A549 (cell line): ENCODE results near the gene PIGZ. TPM values are rescaled to one million over a fixed set of nuclear protein-coding genes. Genes with fewer than 3 reads are reported as not detected.

ENCODE experiments used
- ATAC-seq, 2 experiments: fragments of 200-7000 bp in 1 of 2; fragments of >200 bp in 1 of 2; cut with Nextera tagmentation in 1 of 2; cut with Tn5 transposase in 1 of 2; 3 replicates each; pipeline versions ENCODE4 v1.8.0 to v1.9.1; 2018 to 2020; ENCODE audit warnings: mild to moderate bottlenecking in 1 of 2, moderate library complexity in 1 of 2
- CTCF ChIA-PET: fragments of 300-600 bp; sonication (Branson Sonifier 250); formaldehyde crosslinking; extraction: SDS; loops from one replicate; lab custom pipeline; 2021; ENCODE audit warnings: antibody characterized with exemption, inconsistent platforms; lab: Yijun Ruan, JAX
- POLR2A ChIA-PET: fragments of 350-600 bp; formaldehyde crosslinking; extraction: SDS; loops from one replicate; lab custom pipeline; 2021; ENCODE audit warnings: antibody characterized with exemption, inconsistent platforms; lab: Yijun Ruan, JAX
- DNase-seq, 2 experiments: peaks; one replicate each; pipeline versions ENCODE4 v3.0.0 to v3.0.0-alpha.2; 2011 to 2016; ENCODE audit warnings: low read depth in 1 of 2, low spot score in 1 of 2
- FAIRE-seq: peaks from 2 replicates; lab custom pipeline; 2011; peaks lifted over from hg19 to GRCh38; lab: Jason Lieb, UNC
- H3K27ac ChIP-seq, 2 experiments: fragments of >200 bp; sonication (Bioruptor Twin); formaldehyde crosslinking; 3 replicates each; pipeline ENCODE4 v1.5.1; 2016 to 2017
- H3K4me1 ChIP-seq: fragments of >200 bp; sonication (Bioruptor Twin); formaldehyde crosslinking; 3 replicates; pipeline ENCODE4 v1.6.1; 2016
- H3K4me2 ChIP-seq: fragments of >200 bp; sonication (Bioruptor Twin); formaldehyde crosslinking; 3 replicates; pipeline ENCODE4 v1.6.1; 2016
- H3K4me3 ChIP-seq: fragments of >200 bp; sonication (Bioruptor Twin); formaldehyde crosslinking; 3 replicates; pipeline ENCODE4 v1.5.1; 2016
- H3K9me3 ChIP-seq: fragments of >200 bp; sonication (Bioruptor Twin); formaldehyde crosslinking; 3 replicates; pipeline ENCODE4 v1.6.1; 2016
- ATOH8 ChIP-seq: fragments of 250-450 bp; sonication (Bioruptor Pico); IDR thresholded peaks from 2 replicates; pipeline ENCODE4 v1.5.0; 2020; ENCODE audit warnings: low read depth, mild to moderate bottlenecking, moderate library complexity
- BCL3 ChIP-seq: fragments of >200 bp; sonication (Bioruptor Twin); formaldehyde crosslinking; IDR thresholded peaks from 3 replicates; pipeline ENCODE4 v1.6.1; 2016
- CBX8 ChIP-seq: fragments of 200-600 bp; sonication (generic); IDR thresholded peaks from 2 replicates; pipeline ENCODE4 v1.6.1; 2016
- CHD4 ChIP-seq: fragments of 200-600 bp; sonication (generic); IDR thresholded peaks from 2 replicates; pipeline ENCODE4 v1.6.1; 2016; ENCODE audit warnings: antibody characterized with exemption, mild to moderate bottlenecking, borderline replicate concordance
- CTCF ChIP-seq: fragments of >200 bp; sonication (Bioruptor Twin); formaldehyde crosslinking; IDR thresholded peaks from 3 replicates; pipeline ENCODE4 v1.5.1; 2016
- EHF ChIP-seq: fragments of 250-450 bp; sonication (Bioruptor Pico); IDR thresholded peaks from 2 replicates; pipeline ENCODE4 v1.5.0; 2020; ENCODE audit warnings: mild to moderate bottlenecking
- EHMT2 ChIP-seq: fragments of 200-600 bp; sonication (generic); IDR thresholded peaks from 2 replicates; pipeline ENCODE4 v1.6.1; 2016; ENCODE audit warnings: antibody characterized with exemption, low read depth, mild to moderate bottlenecking, moderate library complexity
- ELK1 ChIP-seq: fragments of 150-350 bp; IDR thresholded peaks from 2 replicates; pipeline ENCODE4 v1.6.1; 2014; ENCODE audit warnings: low read depth, mild to moderate bottlenecking, low read length
- ESRRA ChIP-seq: fragments of 150-350 bp; IDR thresholded peaks from 2 replicates; pipeline ENCODE4 v1.6.1; 2014; ENCODE audit warnings: mild to moderate bottlenecking, low read length, borderline replicate concordance
- FOSB ChIP-seq: fragments of 250-450 bp; sonication (Bioruptor Pico); IDR thresholded peaks from 2 replicates; pipeline ENCODE4 v1.5.0; 2020; ENCODE audit warnings: mild to moderate bottlenecking, moderate library complexity
- FOSL2 ChIP-seq, 2 experiments: fragments of 450-650 bp in 1 of 2; fragments of >200 bp in 1 of 2; sonication (Bioruptor Twin) in 1 of 2; formaldehyde crosslinking; IDR thresholded peaks; 2 replicates each; pipeline versions ENCODE4 v1.5.0 to v1.6.1; 2016 to 2020; ENCODE audit warnings: mild to moderate bottlenecking in 1 of 2, moderate library complexity in 1 of 2
- FOXS1 ChIP-seq: fragments of 250-450 bp; sonication (Bioruptor Pico); IDR thresholded peaks from 2 replicates; pipeline ENCODE4 v1.5.0; 2020; ENCODE audit warnings: mild to moderate bottlenecking, moderate library complexity
- GATA3 ChIP-seq: IDR thresholded peaks from 2 replicates; pipeline ENCODE4 v1.6.1; 2012; ENCODE audit warnings: borderline replicate concordance
- HDAC2 ChIP-seq: fragments of 200-600 bp; sonication (generic); IDR thresholded peaks from 2 replicates; pipeline ENCODE4 v1.6.1; 2016
- HEYL ChIP-seq: fragments of 250-450 bp; sonication (Bioruptor Pico); IDR thresholded peaks from 2 replicates; pipeline ENCODE4 v1.8.0; 2021; ENCODE audit warnings: mild to moderate bottlenecking, moderate library complexity
- HMGXB4 ChIP-seq: fragments of 250-450 bp; sonication (Bioruptor Pico); IDR thresholded peaks from 2 replicates; pipeline ENCODE4 v1.5.0; 2021; ENCODE audit warnings: mild to moderate bottlenecking, moderate library complexity, borderline replicate concordance
- HOXA7 ChIP-seq: fragments of 250-450 bp; sonication (Bioruptor Pico); IDR thresholded peaks from 2 replicates; pipeline ENCODE4 v1.5.0; 2020; ENCODE audit warnings: mild to moderate bottlenecking, moderate library complexity
- KDM1A ChIP-seq: fragments of 200-600 bp; sonication (generic); IDR thresholded peaks from 2 replicates; pipeline ENCODE4 v1.6.1; 2016; ENCODE audit warnings: low read depth, mild to moderate bottlenecking
- KDM5A ChIP-seq: fragments of 200-600 bp; sonication (generic); IDR thresholded peaks from 2 replicates; pipeline ENCODE4 v1.6.1; 2016; ENCODE audit warnings: antibody characterized with exemption, mild to moderate bottlenecking
- NFE2L2 ChIP-seq: fragments of 150-350 bp; conservative IDR thresholded peaks from 2 replicates; pipeline ENCODE4 v1.6.1; 2014; ENCODE audit warnings: low read length
- NR3C1 ChIP-seq: fragments of >200 bp; sonication (Bioruptor Twin); formaldehyde crosslinking; IDR thresholded peaks from 3 replicates; pipeline ENCODE4 v1.6.1; 2017
- PBX3 ChIP-seq: IDR thresholded peaks from 2 replicates; pipeline ENCODE4 v1.6.1; 2012
- REST ChIP-seq: fragments of 200-600 bp; sonication (generic); IDR thresholded peaks from 2 replicates; pipeline ENCODE4 v1.6.1; 2016; ENCODE audit warnings: antibody characterized with exemption, mild to moderate bottlenecking, moderate library complexity
- RNF2 ChIP-seq: fragments of 200-600 bp; sonication (generic); IDR thresholded peaks from 2 replicates; pipeline ENCODE4 v1.6.1; 2016; ENCODE audit warnings: low read depth, mild to moderate bottlenecking, antibody characterized with exemption, moderate library complexity, borderline replicate concordance
- ZFP36 ChIP-seq: fragments of 450-650 bp; IDR thresholded peaks from 2 replicates; pipeline ENCODE4 v1.6.1; 2014; ENCODE audit warnings: borderline replicate concordance; ENCODE audit not compliant: partially characterized antibody
- WGBS: methylation state at CpG from one replicate; pipeline ENCODE4 v1.1.6; 2017; ENCODE audit errors: missing lambda C conversion rate; 5-methylcytosine and 5-hydroxymethylcytosine counted together
- polyA plus RNA-seq, 4 experiments: library from polyadenylated mRNA; depleted of rRNA in 3 of 4; stranded (reverse); fragments of >200 nt; fragmentation: RNase III in 1 of 4; extraction: RNeasy Plus Mini Kit Qiagen cat#74134 plus additional on column Dnase treatment in 1 of 4; gene quantifications; 2 replicates in 3 of 4; 3 replicates in 1 of 4; pipeline ENCODE4 v1.2.3, GENCODE V29; 2011 to 2017

Gene PIGZ
- polyA plus RNA-seq, 2 of the 4 experiments (the other 2 are of a cell fraction): 1.4 to 1.8 TPM

GRCh38 chr3:196975349-196975748 is 6.7 kb upstream of the PIGZ start:
- Histone ChIP-seq H3K9me3 (no peaks in the 10 kb centered on the region; the same call in 2 of the 3 replicates), H3K4me1 (no peaks in the 10 kb centered on the region), H3K4me2 (no peak overlapping the region), H3K27ac (no peak overlapping the region), H3K4me3 (no peak overlapping the region)
- POLR2A ChIA-PET: no interaction called here
- no peak for ATAC-seq
- FAIRE-seq: no peak
- 73% methylated on average over 4 of the region's 4 CpGs for WGBS
- CTCF ChIA-PET: interaction anchor here (0.7 to 1.0 kb wide), 2 partner anchors 54 to 55 kb away, joined by 3 to 4 read pairs; partner anchors contain the start of gene MELTF
- TF ChIP-seq RNF2 (no peak), FOSL2 (IDR thresholded peaks at IDR 0.05) (no peak), FOSL2 (CRISPR knock-in tag; IDR thresholded peaks at IDR 0.05) (no peak), NFE2L2 (no peak), BCL3 (no peak), CBX8 (no peak), ATOH8 (CRISPR knock-in tag) (no peak), HMGXB4 (no peak), FOXS1 (CRISPR knock-in tag) (no peak), FOSB (CRISPR knock-in tag) (no peak), HOXA7 (CRISPR knock-in tag) (no peak), ESRRA (no peak), EHF (CRISPR knock-in tag) (no peak), GATA3 (no peak)
- TF ChIP-seq, all 56 proteins: peak for 0
- DNase-seq: no peak

- 84% methylated on average over 5 of the region's 5 CpGs for WGBS
- POLR2A ChIA-PET: no interaction called here
- Histone ChIP-seq H3K9me3 (no peaks in the 10 kb centered on the region; the same call in 2 of the 3 replicates), H3K4me2 (no peak overlapping the region), H3K4me3 (no peak overlapping the region), H3K4me1 (no peaks in the 10 kb centered on the region), H3K27ac (no peak overlapping the region)
- CTCF ChIA-PET: no interaction called here
- ATAC-seq (no peak), FAIRE-seq (no peak), DNase-seq (no peak)
- TF ChIP-seq PBX3 (no peak), CHD4 (no peak), KDM5A (no peak), ATOH8 (CRISPR knock-in tag) (no peak), ZFP36 (no peak), ELK1 (no peak), CTCF (no peak), HEYL (CRISPR knock-in tag) (no peak), REST (no peak), HDAC2 (no peak), FOSB (CRISPR knock-in tag) (no peak), EHF (CRISPR knock-in tag) (no peak), NR3C1 (no peak), EHMT2 (no peak), KDM1A (no peak), RNF2 (no peak)
These were observed 6.0 kb upstream of the PIGZ start for GRCh38 chr3:196974661-196975060.
